ENCODE data around the gene PPM1L.
"Not testable (repeated sequence)": the region's sequence is repeated elsewhere in the genome, so short reads cannot be mapped to it uniquely, and the experiment has no call there.

PPM1L gene

DNA sequence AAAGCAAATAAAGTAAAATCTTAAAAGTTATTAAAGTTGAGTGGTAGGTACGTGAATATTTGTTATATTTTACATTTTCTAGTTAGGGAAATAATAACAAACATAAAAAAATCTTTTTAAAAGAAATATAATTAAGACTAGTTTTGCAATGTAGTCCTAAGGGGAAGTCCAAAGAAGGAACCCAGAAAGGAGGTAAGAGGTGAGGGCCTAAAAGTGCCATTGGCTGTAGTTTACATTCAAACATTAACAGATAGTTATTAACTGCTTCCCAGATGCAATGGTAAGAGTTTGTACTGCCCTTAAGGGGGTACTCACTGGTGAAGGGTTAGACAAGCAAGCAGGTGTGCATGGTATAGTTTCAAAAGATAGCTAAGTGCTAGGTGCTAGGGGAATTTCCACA lies 269.9 kb downstream of the PPM1L start:
- H3K27ac ChIP-seq: no peak overlapping the region
- H2AFZ ChIP-seq (ENCODE audit: low read depth): no peak overlapping the region
- TF ChIP-seq, protein P1, sequence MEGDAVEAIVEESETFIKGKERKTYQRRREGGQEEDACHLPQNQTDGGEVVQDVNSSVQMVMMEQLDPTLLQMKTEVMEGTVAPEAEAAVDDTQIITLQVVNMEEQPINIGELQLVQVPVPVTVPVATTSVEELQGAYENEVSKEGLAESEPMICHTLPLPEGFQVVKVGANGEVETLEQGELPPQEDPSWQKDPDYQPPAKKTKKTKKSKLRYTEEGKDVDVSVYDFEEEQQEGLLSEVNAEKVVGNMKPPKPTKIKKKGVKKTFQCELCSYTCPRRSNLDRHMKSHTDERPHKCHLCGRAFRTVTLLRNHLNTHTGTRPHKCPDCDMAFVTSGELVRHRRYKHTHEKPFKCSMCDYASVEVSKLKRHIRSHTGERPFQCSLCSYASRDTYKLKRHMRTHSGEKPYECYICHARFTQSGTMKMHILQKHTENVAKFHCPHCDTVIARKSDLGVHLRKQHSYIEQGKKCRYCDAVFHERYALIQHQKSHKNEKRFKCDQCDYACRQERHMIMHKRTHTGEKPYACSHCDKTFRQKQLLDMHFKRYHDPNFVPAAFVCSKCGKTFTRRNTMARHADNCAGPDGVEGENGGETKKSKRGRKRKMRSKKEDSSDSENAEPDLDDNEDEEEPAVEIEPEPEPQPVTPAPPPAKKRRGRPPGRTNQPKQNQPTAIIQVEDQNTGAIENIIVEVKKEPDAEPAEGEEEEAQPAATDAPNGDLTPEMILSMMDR (conservative IDR thresholded peaks at IDR 0.05; ENCODE audit: low read depth, low read length): no peak
- H4K20me1 ChIP-seq (ENCODE audit: insufficient read depth): no peaks in the 10 kb centered on the region
- no peaks in the 10 kb centered on the region for H3K36me3 ChIP-seq (ENCODE audit: insufficient read depth)
- no peaks in the 10 kb centered on the region for H3K27me3 ChIP-seq (ENCODE audit: insufficient read depth, low read depth)
- H3K4me3 ChIP-seq (IDR thresholded peaks at IDR 0.05; ENCODE audit: insufficient read depth, low read depth, low read length): no peak overlapping the region
- H3K4me1 ChIP-seq (ENCODE audit: low read depth, poor library complexity, severe bottlenecking): no peaks in the 10 kb centered on the region
- no peak overlapping the region for H3K4me2 ChIP-seq
- H3K79me2 ChIP-seq (ENCODE audit: insufficient read depth, low read depth): no peaks in the 10 kb centered on the region
- no peak overlapping the region for H3K9ac ChIP-seq

DNA sequence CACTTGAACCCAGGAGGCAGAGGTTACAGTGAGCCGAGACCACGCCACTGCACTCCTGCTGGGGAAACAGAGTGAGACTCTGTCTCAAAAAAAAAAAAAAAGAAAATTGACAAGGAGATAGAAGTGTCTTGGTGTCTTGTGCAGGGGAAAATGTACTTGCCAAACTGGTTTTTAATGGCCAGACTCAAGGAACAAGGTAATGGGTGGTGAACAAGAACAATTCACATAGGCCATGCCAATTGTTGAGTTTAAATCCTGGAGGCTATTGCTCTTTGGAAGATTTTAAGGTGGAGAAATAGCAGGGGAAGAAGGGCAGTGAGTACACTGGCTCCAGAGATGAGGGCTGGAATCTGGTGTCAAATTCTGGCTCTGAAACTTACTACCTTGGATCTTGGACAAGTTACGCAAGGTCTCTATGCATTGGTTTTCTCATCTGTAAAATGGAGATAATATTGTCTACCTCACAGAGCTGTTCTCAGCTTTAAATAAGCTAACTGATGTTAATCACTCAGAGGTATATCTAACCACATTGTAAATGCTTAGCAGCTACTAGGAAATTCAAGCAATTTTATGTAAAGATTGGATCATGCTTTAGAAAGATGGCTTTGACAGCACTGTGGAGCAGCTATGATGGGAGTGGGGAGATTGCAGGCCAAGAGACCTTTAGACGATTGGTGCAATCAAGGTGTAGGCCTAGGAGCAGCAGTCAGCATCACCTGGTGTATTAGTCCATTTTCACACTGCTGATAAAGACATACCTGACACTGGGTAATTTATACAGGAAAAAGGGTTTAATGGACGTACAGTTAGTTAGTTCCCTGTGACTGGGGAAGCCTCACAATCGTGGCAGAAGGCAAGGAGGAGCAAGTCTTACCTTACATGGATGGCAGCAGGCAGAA lies 270.8 kb downstream of the PPM1L start:
- Histone ChIP-seq H4K20me1 (ENCODE audit: insufficient read depth) (no peaks in the 10 kb centered on the region), H3K4me3 (IDR thresholded peaks at IDR 0.05; ENCODE audit: insufficient read depth, low read depth, low read length) (no peak overlapping the region), H3K36me3 (ENCODE audit: insufficient read depth) (no peaks in the 10 kb centered on the region), H3K9ac (no peak overlapping the region), H3K79me2 (ENCODE audit: insufficient read depth, low read depth) (no peaks in the 10 kb centered on the region), H3K27me3 (ENCODE audit: insufficient read depth, low read depth) (no peaks in the 10 kb centered on the region), H3K4me1 (ENCODE audit: low read depth, poor library complexity, severe bottlenecking) (no peaks in the 10 kb centered on the region), H3K27ac (no peak overlapping the region), H2AFZ (ENCODE audit: low read depth) (no peak overlapping the region), H3K4me2 (no peak overlapping the region)
- TF ChIP-seq, protein P1 (conservative IDR thresholded peaks at IDR 0.05; ENCODE audit: low read depth, low read length): no peak

DNA sequence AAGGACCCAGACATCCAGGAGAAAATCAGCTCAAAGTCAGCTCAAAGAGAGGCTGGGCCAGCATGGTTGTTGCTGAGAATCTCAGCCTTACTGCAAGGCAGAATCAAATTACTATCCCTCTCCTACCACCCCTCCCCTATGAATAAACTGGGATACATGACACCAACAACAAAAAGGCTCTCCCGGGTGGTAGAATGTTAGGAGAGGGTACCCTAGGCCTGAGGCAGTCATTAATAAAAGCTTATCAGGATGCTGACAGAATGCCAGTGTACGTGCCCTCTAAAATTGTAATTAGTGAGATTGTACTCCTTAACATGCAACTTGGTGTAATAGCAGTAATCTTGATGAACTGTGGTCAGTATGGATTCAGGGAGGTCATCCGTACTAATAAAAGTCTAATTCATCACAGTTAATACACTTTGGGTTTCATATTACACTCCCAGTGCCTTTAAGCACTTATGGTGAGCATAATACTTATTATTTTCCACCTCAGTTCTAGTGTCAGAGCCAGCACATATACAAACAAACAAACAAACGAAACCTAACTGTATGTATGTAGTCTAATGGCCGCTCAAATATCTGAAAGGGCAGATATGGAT lies 272.6 kb downstream of the PPM1L start:
- no peaks in the 10 kb centered on the region for H4K20me1 ChIP-seq (ENCODE audit: insufficient read depth)
- TF ChIP-seq, protein P1 (conservative IDR thresholded peaks at IDR 0.05; ENCODE audit: low read depth, low read length): no peak
- H3K4me2 ChIP-seq: no peak overlapping the region

DNA sequence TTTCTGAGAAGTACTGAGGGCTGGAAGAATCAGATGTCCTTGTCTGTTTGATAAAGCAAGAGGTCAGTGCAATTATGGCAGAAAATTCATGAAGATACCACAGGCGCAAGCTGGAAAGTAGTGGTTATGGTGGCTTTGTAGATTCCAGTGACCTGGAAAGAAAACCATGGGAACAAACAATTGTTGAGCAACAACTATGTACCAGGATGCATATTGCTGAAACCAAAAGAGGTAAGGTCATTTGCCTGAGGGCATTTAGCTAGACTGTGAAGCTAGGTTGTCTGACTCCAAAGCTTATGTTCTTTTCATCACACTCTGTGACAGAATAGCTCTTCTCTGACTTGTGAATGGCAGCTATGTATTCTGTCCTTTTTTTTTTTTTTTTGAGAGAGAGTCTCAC lies 275.1 kb downstream of the PPM1L start:
- H3K4me3 ChIP-seq (IDR thresholded peaks at IDR 0.05; ENCODE audit: insufficient read depth, low read depth, low read length): no peak overlapping the region
- no peak overlapping the region for H3K9ac ChIP-seq
- no peaks in the 10 kb centered on the region for H4K20me1 ChIP-seq (ENCODE audit: insufficient read depth)
- no peak overlapping the region for H3K4me2 ChIP-seq
- no peaks in the 10 kb centered on the region for H3K79me2 ChIP-seq (ENCODE audit: insufficient read depth, low read depth)
- H3K4me1 ChIP-seq (ENCODE audit: low read depth, poor library complexity, severe bottlenecking): no peaks in the 10 kb centered on the region
- no peak overlapping the region for H2AFZ ChIP-seq (ENCODE audit: low read depth)
- no peak overlapping the region for H3K27ac ChIP-seq
- no peaks in the 10 kb centered on the region for H3K36me3 ChIP-seq (ENCODE audit: insufficient read depth)
- TF ChIP-seq, protein P1 (conservative IDR thresholded peaks at IDR 0.05; ENCODE audit: low read depth, low read length): no peak
- H3K27me3 ChIP-seq (ENCODE audit: insufficient read depth, low read depth): no peaks in the 10 kb centered on the region

More for the DNA sequence above, 272.6 kb downstream of the PPM1L start:
- Histone ChIP-seq H3K27me3 (ENCODE audit: insufficient read depth, low read depth) (no peaks in the 10 kb centered on the region), H3K4me3 (IDR thresholded peaks at IDR 0.05; ENCODE audit: insufficient read depth, low read depth, low read length) (no peak overlapping the region), H3K4me1 (ENCODE audit: low read depth, poor library complexity, severe bottlenecking) (no peaks in the 10 kb centered on the region), H3K27ac (no peak overlapping the region), H2AFZ (ENCODE audit: low read depth) (no peak overlapping the region), H3K36me3 (ENCODE audit: insufficient read depth) (no peaks in the 10 kb centered on the region), H3K79me2 (ENCODE audit: insufficient read depth, low read depth) (no peaks in the 10 kb centered on the region), H3K9ac (no peak overlapping the region)

DNA sequence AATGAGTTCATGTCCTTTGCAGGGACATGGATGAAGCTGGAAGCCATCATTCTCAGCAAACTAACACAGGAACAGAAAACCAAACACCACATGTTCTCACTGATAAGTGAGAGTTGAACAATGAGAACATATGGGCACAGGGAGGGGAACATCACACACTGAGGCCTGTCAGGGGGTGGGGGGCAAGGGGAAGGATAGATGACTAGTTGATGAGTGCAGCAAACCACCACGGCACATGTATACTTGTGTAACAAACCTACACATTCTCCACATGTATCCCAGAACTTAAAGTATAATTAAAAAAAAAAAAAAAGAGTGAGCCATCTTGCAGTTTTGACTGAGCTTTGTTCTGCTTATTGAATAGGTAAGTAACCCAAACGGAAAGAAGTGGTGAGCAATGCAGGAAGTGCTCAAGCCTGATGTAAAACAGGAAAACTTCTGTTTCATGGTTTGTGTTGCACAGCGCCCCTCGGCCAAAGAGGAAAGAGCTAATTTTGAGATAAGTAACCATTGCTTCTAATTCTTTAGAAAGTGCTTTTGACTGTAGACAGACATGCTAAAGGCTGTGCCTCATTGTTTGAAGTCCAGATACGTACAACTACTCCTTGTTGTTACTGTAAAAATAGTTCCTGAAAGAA lies 279.0 kb downstream of the PPM1L start:
- not testable (repeated sequence) for H3K4me3 ChIP-seq (IDR thresholded peaks at IDR 0.05; ENCODE audit: insufficient read depth, low read depth, low read length); H3K79me2 ChIP-seq (ENCODE audit: insufficient read depth, low read depth); H4K20me1 ChIP-seq (ENCODE audit: insufficient read depth); H3K9ac ChIP-seq; H2AFZ ChIP-seq (ENCODE audit: low read depth); H3K4me2 ChIP-seq; H3K36me3 ChIP-seq (ENCODE audit: insufficient read depth); H3K27me3 ChIP-seq (ENCODE audit: insufficient read depth, low read depth); H3K27ac ChIP-seq; H3K4me1 ChIP-seq (ENCODE audit: low read depth, poor library complexity, severe bottlenecking)

All from KMS-11 (cell line).